KBM-7 (cell line): ENCODE results near the gene POTEB.
"Not testable (repeated sequence)": the region's sequence is repeated elsewhere in the genome, so short reads cannot be mapped to it uniquely, and the experiment has no call there.

ENCODE experiments used
- DNase-seq: peaks from one replicate; pipeline ENCODE4 v3.0.0-alpha.2; 2015
- in situ Hi-C: fragments of 300-500 bp; cut with MboI; formaldehyde crosslinking; loops from 2 replicates; pipeline ENCODE4 v1.14.3; 2020; ENCODE audit warnings: low sequenced_read_pairs, low pct_unique_long_range_greater_than_20kb, mixed read lengths

POTEB gene

DNA sequence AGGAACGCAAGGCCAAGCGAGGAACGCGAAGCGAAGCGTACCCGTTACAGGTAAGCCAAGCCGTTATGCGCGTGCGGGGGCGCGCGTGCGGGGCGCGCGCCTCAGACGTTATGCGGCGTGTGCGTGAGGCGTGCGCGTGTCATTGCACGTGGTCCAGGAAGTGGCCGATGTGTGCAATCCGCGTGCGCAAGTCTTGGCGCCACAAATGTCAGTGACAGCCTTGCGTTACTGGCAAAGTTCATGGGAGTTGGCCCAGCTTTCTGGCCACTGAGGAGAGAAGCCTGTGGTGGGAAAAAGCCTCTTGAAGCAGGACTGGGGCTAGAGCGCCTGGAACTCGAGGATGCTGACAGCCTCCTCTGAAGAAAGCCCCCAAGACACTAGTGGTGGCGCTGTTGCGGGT is at the start of gene POTEB:
Gene POTEB, minus strand, starts transcription at position 101 of the 400 bp plus-strand sequence. CDS start 489 bp downstream, outside the sequence.
- DNase-seq, in situ Hi-C loops: not testable (repeated sequence)

DNA sequence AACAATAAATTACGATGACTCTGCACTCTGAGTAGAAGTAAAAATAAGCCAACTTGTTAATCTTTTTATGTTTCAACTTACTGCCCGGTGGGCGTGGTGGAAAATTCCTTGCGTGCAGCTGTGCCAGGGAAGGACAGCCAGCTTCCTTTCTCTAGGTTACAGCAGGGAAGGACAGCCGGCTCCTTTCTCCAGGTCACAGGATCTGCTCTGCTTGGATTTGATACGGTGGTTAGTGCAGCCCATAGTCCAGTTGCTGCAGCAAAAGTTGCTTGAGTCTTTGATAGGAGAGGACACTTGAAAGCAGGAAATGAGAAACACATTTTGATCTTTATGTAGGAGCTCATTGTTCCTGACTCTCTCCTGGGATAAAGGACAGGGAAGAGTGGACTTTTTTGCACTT is 13.4 kb upstream of the POTEB start:
- not testable (repeated sequence) for DNase-seq

DNA sequence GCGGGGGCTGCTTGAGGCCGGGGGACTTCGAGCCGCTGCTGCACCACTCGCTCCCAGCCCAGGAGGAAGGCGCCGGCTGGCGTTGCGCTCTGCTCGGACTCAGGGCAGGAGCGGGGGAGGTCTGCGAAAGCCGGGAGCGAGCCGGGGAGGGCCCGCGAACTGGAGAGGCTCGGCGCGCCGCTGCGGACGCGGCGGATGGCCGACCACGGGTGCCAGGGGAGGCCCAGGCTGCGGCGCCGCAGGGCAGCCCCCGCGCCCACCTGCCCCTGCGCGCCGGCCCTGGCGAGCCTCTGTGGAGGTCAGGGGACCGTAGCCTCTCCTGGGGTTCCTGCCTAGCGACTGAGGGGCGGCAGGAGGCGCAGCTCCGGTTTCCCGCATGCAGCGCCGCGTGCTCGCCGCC is 12.0 kb upstream of the POTEB start:
- DNase-seq, in situ Hi-C loops: not testable (repeated sequence)

More for the DNA sequence above, 13.4 kb upstream of the POTEB start:
- in situ Hi-C loops: not testable (repeated sequence)

DNA sequence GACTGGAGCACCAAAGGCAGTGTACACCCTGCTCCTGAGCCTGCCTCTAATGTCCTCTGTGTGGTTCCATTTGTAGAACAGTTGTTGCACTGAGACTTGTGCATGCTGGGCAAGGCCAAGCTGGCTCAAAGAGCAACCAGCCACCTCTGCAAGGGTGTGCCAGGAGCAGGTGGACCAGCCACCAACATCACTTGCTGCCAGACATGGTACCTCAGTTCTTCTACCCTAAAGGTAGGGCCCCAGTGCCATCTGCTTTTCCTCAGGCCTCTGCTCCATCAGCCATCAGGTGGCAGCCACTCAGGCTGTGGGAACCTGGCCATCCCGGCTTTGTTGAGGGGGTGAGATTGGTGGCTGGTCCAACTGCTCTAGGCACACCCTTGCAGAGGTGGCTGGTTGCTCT is 38.7 kb downstream of the POTEB start:
- DNase-seq, in situ Hi-C loops: not testable (repeated sequence)
